HG02943 (cell line): ENCODE data around the gene BTBD2.

Experiments used
- ATAC-seq: cut with Tn5 transposase; IDR thresholded peaks from one replicate; pipeline ENCODE4 v1.9.1; 2021; ENCODE audit warnings: mild to moderate bottlenecking, low read depth, moderate library complexity; ENCODE audit not compliant: unreplicated experiment

BTBD2 gene

GRCh38 chr19:1968279-1969175 lies 47.0 kb downstream of the BTBD2 start:
- ATAC-seq: no peak

GRCh38 chr19:1967087-1967608 lies 48.4 kb downstream of the BTBD2 start:
- no peak for ATAC-seq

GRCh38 chr19:1962674-1963073 lies 52.8 kb downstream of the BTBD2 start:
- no peak for ATAC-seq

GRCh38 chr19:1961000-1961883 lies 54.3 kb downstream of the BTBD2 start:
- no peak for ATAC-seq

- ATAC-seq: no peak
Measured at GRCh38 chr19:1959928-1960589, 55.5 kb downstream of the BTBD2 start.

GRCh38 chr19:1957562-1958248 lies 57.8 kb downstream of the BTBD2 start:
- no peak for ATAC-seq

GRCh38 chr19:1956868-1957492 lies 58.5 kb downstream of the BTBD2 start:
- no peak for ATAC-seq

- no peak for ATAC-seq
Measured at GRCh38 chr19:1956122-1956494, 59.4 kb downstream of the BTBD2 start.

GRCh38 chr19:1955171-1956121 lies 60.1 kb downstream of the BTBD2 start:
- ATAC-seq: no peak

GRCh38 chr19:1954532-1954933 lies 61.0 kb downstream of the BTBD2 start:
- no peak for ATAC-seq

- ATAC-seq: no peak
Measured at GRCh38 chr19:1953441-1954094, 61.9 kb downstream of the BTBD2 start.

GRCh38 chr19:1953037-1953436 lies 62.5 kb downstream of the BTBD2 start:
- ATAC-seq: no peak

GRCh38 chr19:1952635-1953034 lies 62.9 kb downstream of the BTBD2 start:
- ATAC-seq: no peak

GRCh38 chr19:1950640-1951039 lies 64.9 kb downstream of the BTBD2 start:
- ATAC-seq: no peak

GRCh38 chr19:1949304-1950101 lies 66.0 kb downstream of the BTBD2 start:
- ATAC-seq: no peak

GRCh38 chr19:1947651-1948209 lies 67.8 kb downstream of the BTBD2 start:
- no peak for ATAC-seq

- ATAC-seq: no peak
Measured at GRCh38 chr19:1945899-1946298, 69.6 kb downstream of the BTBD2 start.
